GM18507 (cell line): Measurements from ENCODE around the gene PFN1.

Experiments
- DNase-seq: peaks from one replicate; pipeline ENCODE4 v3.0.0; 2011; ENCODE audit warnings: low read depth; ENCODE audit not compliant: insufficient read length; ENCODE audit errors: extremely low spot score
- FAIRE-seq: peaks from 2 replicates; lab custom pipeline; 2011; peaks lifted over from hg19 to GRCh38; lab: Jason Lieb, UNC

The PFN1 gene

DNA sequence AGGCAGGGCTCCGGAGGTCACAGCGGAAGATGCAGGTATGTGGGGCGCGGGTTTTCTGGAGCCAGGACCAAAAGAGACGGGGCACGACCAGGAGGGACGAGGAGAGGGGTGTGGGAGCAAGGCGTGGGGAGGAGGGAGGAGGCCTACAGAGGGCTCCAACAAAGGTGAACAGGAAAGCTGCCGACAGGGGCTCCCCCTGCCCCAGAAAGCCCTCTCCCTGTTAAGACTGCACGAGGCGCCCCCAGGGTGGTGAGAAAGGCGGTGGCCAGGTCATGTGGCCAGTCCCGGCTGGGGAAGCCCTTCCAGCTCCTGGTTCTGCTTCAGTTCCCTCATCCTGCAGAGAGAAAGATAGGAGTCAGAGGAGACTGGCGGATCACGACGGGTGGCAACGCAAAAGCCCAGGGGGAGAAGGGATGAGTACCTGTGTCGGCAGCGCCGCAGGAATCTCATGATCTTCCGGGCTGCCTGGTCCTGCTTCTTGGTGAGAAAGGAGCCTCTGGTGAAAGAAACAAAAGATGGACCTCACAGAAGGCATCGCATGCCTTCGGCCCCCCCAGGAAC lies 20.2 kb upstream of the PFN1 start:
- FAIRE-seq = no peak
- no peak for DNase-seq

DNA sequence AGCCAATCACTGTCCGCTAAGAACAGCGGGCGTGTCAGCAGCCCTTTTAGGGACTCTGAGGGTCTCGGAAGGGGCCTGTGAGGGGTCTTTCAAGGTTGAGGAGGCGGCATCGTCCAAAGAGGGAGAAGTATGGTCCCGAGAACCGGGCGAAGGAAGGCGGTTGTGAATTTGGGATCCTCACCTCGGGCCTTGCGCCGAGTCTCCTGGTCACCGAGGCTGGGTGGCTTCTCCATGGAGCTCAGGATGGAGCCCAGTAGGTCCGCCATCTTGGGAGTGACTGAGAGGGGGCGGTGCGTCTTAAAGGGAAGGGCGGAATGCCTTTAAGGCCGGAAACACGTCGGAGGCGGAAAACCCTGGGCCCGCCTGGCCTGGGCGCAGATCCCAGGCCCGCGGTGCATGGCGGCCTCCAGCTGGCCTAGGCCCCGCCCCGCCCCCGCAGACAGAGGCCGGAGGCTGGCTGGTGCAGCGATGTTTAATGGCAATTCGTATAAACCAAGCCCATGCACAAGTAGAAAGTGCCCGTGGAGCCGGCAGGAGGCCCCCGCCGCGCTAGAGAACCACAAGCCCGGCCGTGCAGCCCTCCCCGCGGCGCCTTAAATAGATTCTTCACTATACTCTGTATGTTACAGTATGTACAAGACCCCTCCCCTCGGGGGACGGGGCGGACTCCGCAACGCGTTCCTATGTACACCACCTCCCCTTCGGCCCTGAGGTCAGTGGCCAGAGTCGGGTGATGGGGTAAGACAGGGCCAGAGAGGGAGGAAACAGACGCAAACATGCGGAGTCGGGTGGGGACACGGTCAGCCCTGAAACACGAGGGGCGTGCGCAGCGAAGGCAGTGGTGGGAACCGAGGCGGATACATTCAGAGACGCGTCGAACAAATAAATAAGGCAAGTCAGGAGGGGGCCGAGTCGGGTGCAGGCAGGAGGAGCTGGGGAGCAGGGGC lies 19.5 kb upstream of the PFN1 start, which contains the start of gene SPAG7:
SPAG7 (minus strand) TSS at position 279 of the 947 bp plus-strand sequence; CDS start at position 266, 13 bp downstream.
- FAIRE-seq (no peak), DNase-seq (peak; percentile 87)

DNA sequence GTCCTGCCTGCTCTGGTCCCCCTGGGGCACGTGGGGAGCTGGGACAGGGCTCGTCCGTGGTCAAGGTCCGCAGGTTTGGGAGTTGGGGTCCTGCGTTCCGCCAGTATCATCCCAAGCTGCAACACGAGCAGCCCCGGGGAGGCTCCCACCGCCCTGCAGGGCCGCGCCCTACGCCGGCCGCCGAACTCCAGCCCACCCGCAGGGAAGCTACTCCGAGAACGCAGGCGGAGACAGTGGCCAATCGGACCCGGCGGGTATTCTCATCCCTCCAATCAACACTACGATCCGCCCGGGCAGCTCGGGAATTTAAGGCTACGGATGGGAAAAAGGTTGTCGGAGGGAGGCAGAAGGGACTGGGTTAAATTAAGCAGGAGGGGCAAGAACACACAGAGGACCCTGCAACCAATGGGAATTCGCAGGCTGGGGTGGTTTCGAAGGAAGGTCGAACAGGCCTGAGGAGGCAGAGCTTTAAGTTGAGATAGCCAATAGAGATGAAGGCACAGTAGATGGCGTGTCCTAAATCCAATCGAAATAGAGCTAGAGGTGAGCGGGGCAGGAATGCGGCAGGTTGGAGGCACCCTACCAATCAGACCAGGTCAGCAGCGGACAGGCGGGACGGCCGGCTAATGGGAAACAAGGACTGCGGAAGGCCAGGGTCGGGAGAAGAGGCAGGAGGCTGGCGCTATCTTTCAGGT lies 18.7 kb upstream of the PFN1 start:
- DNase-seq (peak; percentile 91), FAIRE-seq (peak; percentile 100)

DNA sequence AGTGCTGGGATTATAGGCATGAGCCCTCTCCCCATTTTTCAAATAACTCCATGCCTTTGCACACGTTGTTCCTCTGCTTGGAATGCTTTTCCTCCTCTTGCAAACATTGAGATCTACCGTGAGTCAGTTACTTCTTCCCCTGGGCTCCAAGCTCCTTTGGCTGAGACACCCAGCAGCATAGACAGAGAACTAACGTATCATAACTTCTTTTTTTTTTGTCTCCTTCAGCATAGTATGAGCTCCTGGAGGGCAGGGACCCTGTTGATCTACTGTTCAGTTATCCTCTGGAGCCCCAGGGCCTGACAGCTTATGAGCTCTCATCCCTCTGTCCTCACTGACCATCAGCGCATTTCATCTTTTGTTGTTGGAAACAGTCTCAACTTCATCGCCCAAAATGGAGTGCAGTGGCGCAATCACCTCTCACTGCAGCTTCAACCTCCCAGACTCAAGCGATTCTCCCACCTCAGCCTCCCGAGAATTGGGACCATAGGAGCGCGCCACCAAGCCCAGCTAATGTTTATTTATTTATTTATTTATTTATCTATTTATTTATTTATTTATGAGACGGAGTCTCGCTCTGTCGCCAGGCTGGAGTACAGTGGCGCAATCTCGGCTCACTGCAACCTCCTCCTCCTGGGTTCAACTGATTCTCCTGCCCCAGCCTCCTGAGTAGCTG lies 17.1 kb upstream of the PFN1 start:
- DNase-seq = no peak
- FAIRE-seq = no peak

DNA sequence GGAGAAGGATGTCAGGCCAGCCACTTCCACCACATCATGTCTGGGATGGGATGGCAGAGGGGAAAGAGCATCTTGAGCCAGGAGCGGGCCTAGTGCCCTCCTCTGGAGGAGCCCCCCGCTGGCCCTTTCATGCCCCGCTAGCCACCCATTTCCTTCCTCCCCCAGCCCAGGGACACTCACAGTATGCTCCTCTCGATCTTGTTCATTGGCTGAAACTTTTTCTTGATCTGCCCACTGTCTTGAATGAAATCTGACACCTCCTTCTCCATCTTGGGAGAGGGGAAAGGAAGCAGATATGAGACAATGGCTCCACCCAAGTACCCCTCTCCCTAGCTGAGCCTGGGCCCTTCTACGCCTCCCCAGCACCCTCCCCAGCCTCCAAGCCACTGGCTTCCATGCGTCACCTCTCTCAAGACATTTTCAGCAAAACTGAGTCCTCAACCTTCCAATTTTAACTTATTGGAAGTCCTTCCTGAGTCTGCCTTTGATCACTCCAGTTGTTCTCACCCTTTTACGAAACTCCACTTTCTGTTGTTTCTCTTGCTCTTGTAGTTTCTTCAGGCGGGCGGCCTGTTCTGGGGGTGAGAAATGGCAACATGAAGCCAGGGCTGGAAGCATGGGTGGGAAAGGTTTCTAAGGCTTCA lies 12.1 kb upstream of the PFN1 start:
- no peak for DNase-seq
- no peak for FAIRE-seq

DNA sequence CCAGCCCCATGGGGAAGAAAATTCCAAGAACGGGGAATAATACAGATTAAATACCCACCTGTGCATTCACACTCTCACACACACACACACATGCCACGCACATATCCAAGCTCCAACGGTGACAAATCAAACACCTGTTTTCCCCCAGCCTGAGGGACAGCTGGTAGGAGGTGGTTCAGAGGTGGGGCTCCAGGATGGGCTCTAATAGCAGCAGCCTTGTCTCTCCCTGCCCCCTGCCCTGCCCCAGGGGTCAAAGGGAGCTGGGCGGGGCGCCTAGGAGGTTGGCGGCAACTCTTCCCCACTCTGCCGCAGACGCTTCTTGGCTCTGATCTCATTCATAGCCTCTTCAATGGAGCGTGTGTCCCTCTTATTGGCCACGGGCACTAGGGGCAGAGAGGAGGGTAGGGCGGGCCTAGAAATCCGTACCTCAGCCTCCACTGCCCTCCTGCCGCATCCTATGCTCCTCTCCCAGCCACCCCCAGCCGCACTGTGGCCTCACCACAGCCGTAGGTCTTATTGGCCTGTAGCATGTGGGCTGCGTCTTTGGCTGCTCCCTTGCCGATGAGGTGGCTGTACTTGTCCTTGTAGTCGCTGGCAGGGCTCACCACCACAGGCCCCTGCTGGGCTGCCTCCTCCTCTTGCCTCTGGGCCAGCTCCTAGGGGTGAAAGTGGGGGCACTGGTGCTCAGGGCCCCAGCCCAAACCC lies 11.1 kb upstream of the PFN1 start:
- no peak for FAIRE-seq
- no peak for DNase-seq

DNA sequence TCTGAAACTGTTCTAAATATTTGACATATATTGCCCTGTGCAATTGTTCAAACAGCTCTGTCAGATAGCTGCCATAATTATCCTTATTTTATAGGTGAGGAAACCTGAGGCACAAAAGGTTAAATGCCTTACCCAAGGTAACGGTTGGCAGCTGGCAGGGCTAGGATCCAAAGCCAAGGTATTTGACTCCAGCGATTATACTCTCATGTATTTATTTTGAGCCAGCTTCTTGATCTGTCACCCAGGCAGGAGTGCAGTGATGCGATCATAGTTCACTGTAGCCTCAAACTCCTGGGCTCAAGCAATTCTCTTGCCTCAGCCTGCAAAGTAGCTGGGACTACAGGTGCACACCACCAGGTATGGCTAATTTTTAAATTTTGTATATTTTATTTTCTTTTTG lies 9.8 kb upstream of the PFN1 start:
- FAIRE-seq (no peak), DNase-seq (no peak)

DNA sequence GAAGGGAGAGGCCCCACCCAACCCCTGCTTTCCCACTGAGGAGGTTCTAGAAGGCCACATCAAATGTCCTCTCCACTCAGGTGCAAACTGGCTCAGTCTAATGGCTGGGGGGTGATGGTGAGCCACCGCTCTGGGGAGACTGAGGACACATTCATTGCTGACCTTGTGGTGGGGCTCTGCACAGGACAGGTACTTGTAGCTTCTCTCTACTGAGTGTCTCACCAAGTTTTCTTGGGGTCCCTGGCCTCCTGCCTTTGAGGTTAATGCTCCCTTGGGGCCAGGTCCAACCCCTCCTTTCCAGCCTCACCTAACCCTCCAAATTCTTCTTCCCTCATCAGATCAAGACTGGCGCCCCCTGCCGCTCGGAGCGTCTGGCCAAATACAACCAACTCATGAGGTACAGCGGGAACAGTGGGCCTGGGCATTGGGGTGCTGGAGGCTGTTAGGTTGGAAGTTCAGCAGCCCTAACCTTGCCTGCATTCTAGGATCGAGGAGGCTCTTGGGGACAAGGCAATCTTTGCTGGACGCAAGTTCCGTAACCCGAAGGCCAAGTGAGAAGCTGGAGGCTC lies 8.2 kb upstream of the PFN1 start:
- FAIRE-seq (peak; percentile 12), DNase-seq (no peak)

DNA sequence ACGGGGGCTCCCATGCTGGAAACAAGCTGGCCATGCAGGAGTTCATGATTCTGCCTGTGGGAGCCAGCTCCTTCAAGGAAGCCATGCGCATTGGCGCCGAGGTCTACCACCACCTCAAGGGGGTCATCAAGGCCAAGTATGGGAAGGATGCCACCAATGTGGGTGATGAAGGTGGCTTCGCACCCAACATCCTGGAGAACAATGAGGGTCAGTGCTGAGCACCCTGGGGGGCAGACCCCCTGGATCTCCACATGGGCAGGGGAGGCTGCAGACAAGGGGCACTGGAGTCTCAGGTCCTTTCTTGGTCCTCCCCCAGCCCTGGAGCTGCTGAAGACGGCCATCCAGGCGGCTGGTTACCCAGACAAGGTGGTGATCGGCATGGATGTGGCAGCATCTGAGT lies 6.8 kb upstream of the PFN1 start:
- FAIRE-seq (no peak), DNase-seq (no peak)

DNA sequence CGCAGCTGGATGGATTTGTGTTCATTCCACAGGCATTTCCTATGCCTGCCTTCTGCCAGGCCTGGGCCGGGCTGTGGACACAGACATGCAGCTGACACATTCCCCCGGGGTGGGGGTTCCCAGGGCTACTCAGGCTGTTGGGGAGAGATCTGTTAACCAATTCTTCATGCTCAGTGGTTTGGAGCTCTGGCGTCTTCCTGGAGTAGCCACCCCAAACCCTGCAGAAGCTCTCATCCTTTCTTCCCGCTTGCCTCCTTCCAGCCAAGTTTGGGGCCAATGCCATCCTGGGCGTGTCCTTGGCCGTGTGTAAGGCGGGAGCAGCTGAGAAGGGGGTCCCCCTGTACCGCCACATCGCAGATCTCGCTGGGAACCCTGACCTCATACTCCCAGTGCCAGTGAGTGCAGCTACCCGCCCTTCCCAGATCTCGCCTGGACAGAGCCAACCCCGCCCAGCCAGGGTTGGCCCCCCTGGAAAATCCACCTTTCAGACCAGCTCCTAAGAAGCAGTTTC lies 5.2 kb upstream of the PFN1 start:
- FAIRE-seq (no peak), DNase-seq (no peak)

DNA sequence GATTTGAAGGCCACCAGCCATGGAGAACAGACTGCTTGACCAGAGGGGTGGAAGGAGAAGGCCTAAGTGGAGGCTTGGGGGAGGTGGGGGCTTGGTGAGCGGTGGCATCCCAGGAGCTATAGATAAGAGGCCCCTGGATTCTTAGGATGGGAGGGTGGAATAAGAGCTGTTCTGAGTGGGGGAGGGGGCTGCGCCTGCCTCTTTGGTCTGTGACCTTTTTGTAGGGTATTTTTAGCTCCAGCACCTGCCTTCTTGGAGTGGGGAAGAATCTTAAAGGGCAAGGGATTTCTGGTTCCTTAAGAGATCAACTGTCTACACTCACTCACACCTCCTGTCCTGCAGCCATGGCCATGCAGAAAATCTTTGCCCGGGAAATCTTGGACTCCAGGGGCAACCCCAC lies 3.2 kb upstream of the PFN1 start:
- FAIRE-seq = no peak
- no peak for DNase-seq

DNA sequence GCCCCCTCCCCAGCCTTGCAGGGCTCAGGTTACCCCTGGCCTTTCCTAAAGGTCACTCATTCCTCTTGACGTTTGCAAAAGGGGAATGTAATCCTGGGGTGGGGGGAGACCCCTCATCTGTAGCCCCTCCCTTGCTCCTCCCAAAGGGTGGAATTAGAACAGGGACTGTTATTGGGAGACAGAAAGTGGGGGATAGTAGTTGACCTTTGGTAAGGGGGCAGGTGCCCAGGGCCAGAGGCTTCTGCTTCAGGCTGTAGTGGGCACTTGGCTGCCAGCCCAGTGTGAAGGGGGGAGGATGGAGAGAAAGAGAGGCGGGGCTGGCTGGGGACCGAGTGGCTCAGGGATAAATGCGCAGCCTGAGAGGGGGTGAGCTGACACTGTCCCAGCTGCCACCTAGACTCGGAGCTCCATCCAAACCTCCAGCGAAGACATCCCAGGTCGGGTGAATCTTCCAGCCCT lies 2.4 kb upstream of the PFN1 start, which contains the start of gene ENO3:
ENO3 (plus strand) TSS at position 374 of the 459 bp plus-strand sequence. CDS start 711 bp downstream, outside the sequence.
- DNase-seq (no peak), FAIRE-seq (peak; percentile 18)

DNA sequence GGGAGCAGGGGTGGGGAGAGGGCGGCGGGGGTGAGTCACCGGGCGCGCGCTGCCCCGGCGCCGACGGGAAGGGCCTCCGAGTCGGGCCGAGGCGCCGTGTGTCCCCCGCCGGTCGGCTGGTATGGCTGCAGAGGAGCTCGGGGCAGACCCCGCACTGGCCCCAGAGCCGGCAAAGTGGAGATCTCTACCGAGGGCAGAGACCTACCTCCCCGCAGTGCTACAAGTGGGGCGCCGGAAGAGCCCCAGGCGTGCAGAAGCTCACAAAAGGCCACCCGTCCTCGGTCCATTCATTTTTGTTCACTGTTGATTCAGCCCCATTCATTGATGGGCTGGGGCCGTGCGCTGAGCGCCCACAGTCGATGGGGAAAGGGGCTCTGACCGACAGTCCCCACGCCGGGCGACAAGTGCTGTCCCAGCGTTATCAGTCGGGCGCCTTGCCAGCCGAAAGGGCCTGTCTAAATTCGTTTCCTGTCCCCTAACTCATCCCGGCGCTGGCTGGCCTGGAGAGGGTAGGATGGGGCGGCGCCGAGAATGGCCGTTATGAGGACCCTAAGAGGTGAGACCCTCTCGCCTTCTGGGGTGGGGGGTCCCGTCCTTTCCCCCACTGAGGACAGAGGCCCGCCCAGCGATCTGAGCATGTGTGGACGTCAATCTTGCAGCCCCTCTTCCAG lies 1.9 kb upstream of the PFN1 start:
- DNase-seq = no peak

DNA sequence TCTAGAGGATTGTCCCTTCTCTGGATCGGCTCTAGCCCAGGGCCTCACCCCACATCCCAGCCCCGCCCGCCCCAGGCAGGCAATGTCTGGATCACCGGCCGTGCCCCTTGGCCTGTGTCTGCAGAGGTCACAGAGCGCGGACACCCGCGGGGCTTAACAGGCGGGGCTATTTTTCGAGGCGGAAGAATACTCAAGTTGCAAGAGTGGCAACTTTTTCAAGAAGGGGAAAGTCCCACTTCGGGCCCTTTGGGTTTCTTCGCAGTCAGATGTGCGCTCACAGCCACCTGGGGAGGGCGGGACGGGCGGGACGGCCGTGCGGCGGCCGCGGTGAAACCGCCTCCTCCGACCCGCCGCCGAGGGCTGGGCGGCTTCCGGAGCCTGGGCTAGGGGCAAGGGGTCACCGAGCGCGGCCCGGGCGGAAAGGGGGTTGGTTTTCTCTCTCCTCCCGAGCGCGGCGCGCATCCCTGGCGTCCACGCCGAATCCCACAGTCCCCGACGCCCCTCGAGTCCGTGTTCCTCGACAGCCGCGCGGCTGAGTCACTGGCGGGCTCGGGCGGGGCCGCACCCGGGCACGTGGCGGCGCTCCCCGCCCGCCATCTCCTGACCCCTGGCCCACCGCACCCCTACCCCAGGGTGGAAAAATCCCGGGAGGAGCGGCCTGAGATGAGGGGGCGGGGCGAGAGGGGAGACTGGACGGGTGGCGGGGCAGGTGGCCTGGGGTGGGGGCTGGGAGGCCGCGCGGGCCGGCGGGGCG lies 1.2 kb upstream of the PFN1 start:
- DNase-seq (no peak), FAIRE-seq (peak; percentile 84)

More for the DNA sequence above, 1.9 kb upstream of the PFN1 start:
- FAIRE-seq = peak; percentile 65

DNA sequence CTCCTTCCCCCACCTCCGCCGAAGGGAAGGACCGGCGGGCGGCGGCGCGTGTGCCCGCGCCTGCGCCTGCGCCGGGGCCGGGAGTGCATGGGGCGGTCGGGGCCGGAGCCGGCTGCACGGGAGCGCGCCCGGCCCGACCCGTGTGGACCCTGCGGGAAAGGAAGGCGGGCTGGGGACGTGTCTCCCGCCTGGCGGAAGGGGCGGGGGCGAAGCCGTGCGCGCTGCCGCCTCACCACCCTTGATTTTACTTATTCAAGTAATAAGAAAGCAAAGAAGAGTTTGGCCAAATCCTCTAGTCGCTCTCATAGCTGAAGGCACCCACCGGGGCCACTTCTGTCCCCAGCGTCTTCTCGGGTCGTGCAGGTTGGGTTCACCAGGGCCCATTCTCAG lies 596 bp upstream of the PFN1 start:
- DNase-seq (peak; percentile 74), FAIRE-seq (no peak)

DNA sequence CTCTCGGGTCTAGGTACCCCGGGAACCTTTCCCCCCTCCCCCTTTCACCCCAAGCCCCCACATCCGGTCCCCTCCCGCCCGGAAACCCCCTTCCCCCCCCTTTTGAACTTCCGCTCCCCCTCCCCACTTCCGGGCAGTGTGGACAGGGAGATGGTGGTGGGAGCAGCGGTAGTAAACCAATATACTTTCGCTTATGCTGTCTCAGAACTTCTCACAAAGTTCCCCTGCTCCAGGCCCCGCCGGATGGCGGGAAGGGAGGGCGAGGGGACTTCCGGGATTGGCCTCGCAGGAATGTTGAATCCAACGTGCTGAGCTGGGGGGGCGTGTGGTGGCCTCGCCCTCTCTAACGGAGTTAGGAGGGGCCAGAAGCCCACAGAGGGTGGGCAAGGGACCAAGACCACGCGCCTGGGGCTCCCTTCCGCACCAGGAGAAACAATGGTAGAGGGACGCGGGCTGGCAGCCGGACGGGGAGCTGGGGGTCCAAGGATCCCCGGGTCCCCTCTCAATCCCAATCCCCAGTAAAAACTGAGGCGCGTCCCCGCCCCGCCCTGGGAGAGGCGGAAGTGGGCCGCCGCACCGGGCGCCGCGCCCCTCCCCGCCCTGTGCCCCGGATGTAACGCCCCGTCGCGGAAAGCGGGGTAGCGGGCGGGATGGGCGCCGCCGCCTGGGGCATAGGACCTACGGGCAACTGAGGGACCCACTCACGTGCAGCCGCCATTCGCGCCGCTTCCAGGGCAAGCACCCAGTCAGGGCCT lies 742 bp downstream of the PFN1 start:
- FAIRE-seq (peak; percentile 85), DNase-seq (no peak)
